GM12878 (cell line): ENCODE results near the gene EPHB1. TPM values are rescaled to one million over a fixed set of nuclear protein-coding genes. Genes with fewer than 3 reads are reported as not detected.

ENCODE experiments used
- ATAC-seq: fragments of 200-7000 bp; cut with Tn5 transposase; 3 replicates; pipeline ENCODE4 v1.9.1; 2020; ENCODE audit warnings: mild to moderate bottlenecking, moderate library complexity
- BruUV-seq: library from RNA; stranded (reverse); fragments of 400-500 nt; replicated peaks from 2 replicates; lab custom pipeline; 2021; lab: Mats Ljungman, UMichigan
- CTCF ChIA-PET: fragments of 300-600 bp; sonication (Branson Sonifier 250); formaldehyde crosslinking; extraction: SDS; loops from one replicate; lab custom pipeline; 2021; ENCODE audit warnings: inconsistent platforms; lab: Yijun Ruan, JAX
- POLR2A ChIA-PET: fragments of 350-600 bp; formaldehyde crosslinking; extraction: SDS; loops from one replicate; lab custom pipeline; 2021; ENCODE audit warnings: inconsistent platforms; lab: Charles Lee
- RAD21 ChIA-PET: fragments of 300-600 bp; sonication (Branson Sonifier 250); formaldehyde crosslinking; loops from one replicate; lab custom pipeline; 2023; ENCODE audit warnings: antibody characterized with exemption; ENCODE audit not compliant: unreplicated experiment; lab: Charles Lee
- SMC1A ChIA-PET: fragments of 300-600 bp; sonication (Branson Sonifier 250); formaldehyde crosslinking; loops from one replicate; lab custom pipeline; 2023; ENCODE audit not compliant: unreplicated experiment, uncharacterized antibody; lab: Charles Lee
- DNase-seq: peaks from one replicate; pipeline ENCODE4 v3.0.0-alpha.2; 2011; ENCODE audit warnings: low read depth, low spot score
- FAIRE-seq: peaks from 3 replicates; lab custom pipeline; 2011; peaks lifted over from hg19 to GRCh38; lab: Jason Lieb, UNC
- H2AFZ ChIP-seq: 2 replicates; pipeline ENCODE4 v1.6.0; 2011; ENCODE audit warnings: low read depth, low read length, control low read depth; ENCODE audit not compliant: control insufficient read depth
- H3K27ac ChIP-seq: 2 replicates; pipeline ENCODE4 v1.5.1; 2011; ENCODE audit warnings: control low read depth; ENCODE audit not compliant: control insufficient read depth, insufficient read depth
- H3K27me3 ChIP-seq, 2 experiments: replicated peaks in 1 of 2; 2 replicates each; pipeline versions ENCODE4 v1.6.0 to v1.6.1; 2011; ENCODE audit warnings: low read length in 1 of 2; ENCODE audit not compliant: control insufficient read depth in 2 of 2, insufficient read depth in 2 of 2
- H3K36me3 ChIP-seq, 2 experiments: 2 replicates each; pipeline ENCODE4 v1.5.1; 2011; ENCODE audit warnings: low read length in 1 of 2; ENCODE audit not compliant: control insufficient read depth in 2 of 2, insufficient read depth in 2 of 2
- H3K4me1 ChIP-seq: 2 replicates; pipeline ENCODE4 v1.6.1; 2011; ENCODE audit warnings: mild to moderate bottlenecking, low read length, moderate library complexity, mixed read lengths; ENCODE audit not compliant: control insufficient read depth, insufficient read depth
- H3K4me2 ChIP-seq: 2 replicates; pipeline ENCODE4 v1.6.0; 2011; ENCODE audit warnings: control low read depth; ENCODE audit not compliant: control insufficient read depth, insufficient read depth
- H3K4me3 ChIP-seq: fragments of 200-600 bp; sonication (generic); 2 replicates; pipeline ENCODE4 v1.5.1; 2016
- H3K79me2 ChIP-seq: 2 replicates; pipeline ENCODE4 v1.6.0; 2011; ENCODE audit warnings: low read length; ENCODE audit not compliant: control insufficient read depth, insufficient read depth
- H3K9ac ChIP-seq: 2 replicates; pipeline ENCODE4 v1.8.0; 2011; ENCODE audit warnings: low read length, control low read depth, mixed read lengths; ENCODE audit not compliant: control insufficient read depth, insufficient read depth
- H3K9me3 ChIP-seq: replicated peaks from 3 replicates; pipeline ENCODE4 v1.5.1; 2011; ENCODE audit warnings: mild to moderate bottlenecking, low read length; ENCODE audit not compliant: control insufficient read depth, insufficient read depth
- H4K20me1 ChIP-seq: 2 replicates; pipeline ENCODE4 v1.6.0; 2011; ENCODE audit not compliant: control insufficient read depth, insufficient read depth
- CREM ChIP-seq: IDR thresholded peaks from 2 replicates; pipeline ENCODE4 v1.6.1; 2014; ENCODE audit warnings: antibody characterized with exemption, low read depth
- E2F4 ChIP-seq: IDR thresholded peaks from 2 replicates; pipeline ENCODE4 v1.6.1; 2012; ENCODE audit warnings: low read depth, low read length, improper control_type of control experiment
- POLR2AphosphoS2 ChIP-seq: IDR thresholded peaks from 2 replicates; pipeline ENCODE4 v1.6.1; 2011; ENCODE audit warnings: low read depth, mild to moderate bottlenecking, low read length, improper control_type of control experiment, moderate library complexity
- POLR2AphosphoS5 ChIP-seq: IDR thresholded peaks from 2 replicates; pipeline ENCODE4 v1.6.1; 2011; ENCODE audit warnings: mild to moderate bottlenecking, low read length, inconsistent platforms
- RAD51 ChIP-seq: fragments of 450-650 bp; IDR thresholded peaks from 2 replicates; pipeline ENCODE4 v1.6.1; 2016; ENCODE audit warnings: moderate library complexity, mild to moderate bottlenecking, inconsistent platforms
- SIX5 ChIP-seq: IDR thresholded peaks from 2 replicates; pipeline ENCODE4 v1.6.1; 2011; ENCODE audit warnings: mild to moderate bottlenecking, low read depth, low read length, moderate library complexity; ENCODE audit not compliant: severe bottlenecking
- TARDBP ChIP-seq: IDR thresholded peaks from 2 replicates; pipeline ENCODE4 v1.6.1; 2016; ENCODE audit warnings: borderline replicate concordance
- WRNIP1 ChIP-seq: IDR thresholded peaks from 2 replicates; pipeline ENCODE4 v1.6.1; 2011; ENCODE audit warnings: low read depth, low read length, improper control_type of control experiment, borderline replicate concordance
- YBX1 ChIP-seq: fragments of 450-650 bp; IDR thresholded peaks from 2 replicates; pipeline ENCODE4 v1.6.1; 2016; ENCODE audit warnings: antibody characterized with exemption
- ZNF274 ChIP-seq: IDR thresholded peaks from one replicate; pipeline ENCODE4 v1.8.0; 2011; ENCODE audit not compliant: insufficient read length, insufficient read depth
- WGBS: methylation state at CpG from one replicate; pipeline ENCODE4 v1.1.6; 2016; ENCODE audit warnings: low lambda C conversion rate; ENCODE audit not compliant: insufficient replicate concordance, insufficient coverage; ENCODE audit errors: missing lambda C conversion rate; 5-methylcytosine and 5-hydroxymethylcytosine counted together
- in situ Hi-C: fragments of 300-500 bp; cut with MboI; formaldehyde crosslinking; loops from 9 replicates; pipeline ENCODE4 v1.14.3; 2018; ENCODE audit warnings: mixed read lengths
- intact Hi-C: fragments of 100-400 bp; cut with micrococcal nuclease; formaldehyde crosslinking; loops from one replicate; pipeline ENCODE4 v1.14.2; 2022; ENCODE audit not compliant: unreplicated experiment
- polyA plus RNA-seq, 11 experiments: library from polyadenylated mRNA; depleted of rRNA in 4 of 11; unstranded in 6 of 11; stranded (reverse) in 5 of 11; fragments of >200 nt; fragmentation: Nextera tagmentation in 4 of 11; fragmentation: Illumina TruSeq in 1 of 11; extraction: Ambion mirVana in 4 of 11; extraction: Trizol in 1 of 11; gene quantifications; 1 replicate in 1 of 11; 2 replicates in 10 of 11; pipeline versions ENCODE4 v1.2.1 to v1.2.3, GENCODE V29; 2011 to 2016; ENCODE audit warnings: inconsistent platforms in 2 of 11, missing spikeins in 2 of 11, low read depth in 1 of 11
- total RNA-seq, 4 experiments: library from RNA; depleted of rRNA in 3 of 4; stranded (reverse); fragments of >200 nt in 3 of 4; fragmentation: Illumina TruSeq in 1 of 4; extraction: Trizol in 1 of 4; gene quantifications; 2 replicates each; pipeline versions ENCODE4 v1.2.1 to v1.2.3, GENCODE V29; 2013 to 2021

EPHB1 gene
- total and polyA plus RNA-seq, 10 of the 15 experiments (the other 5 are each of a cell fraction or from before 2014, with no cell fraction given) = 0.33 to 23.8 (median 1.2) TPM

- Histone ChIP-seq H3K27me3 (no peaks in the 10 kb centered on the region), H3K9me3 (no peaks in the 10 kb centered on the region), H4K20me1 (no peaks in the 10 kb centered on the region), H3K27ac (no peak overlapping the region), H3K9ac (no peak overlapping the region), H3K4me3 (no peak overlapping the region), H3K4me1 (no peaks in the 10 kb centered on the region), H3K4me2 (no peak overlapping the region), H3K36me3 (no peaks in the 10 kb centered on the region), H3K79me2 (no peaks in the 10 kb centered on the region), H2AFZ (no peak overlapping the region)
- no TSS peak for BruUV-seq
- POLR2A ChIA-PET = no interaction called here
- RAD21 ChIA-PET = interaction anchor here (0.7 kb wide), 1 partner anchor 497 kb away, joined by 3 read pairs; the partner anchor contains the start of gene EPHB1
- in situ Hi-C loops = no loop called here
- CTCF ChIA-PET = no interaction called here
- SMC1A ChIA-PET = interaction anchor here (1.8 kb wide), 1 partner anchor 9 kb away, joined by 4 read pairs; no protein-coding TSS in a partner anchor
- FAIRE-seq (no peak), DNase-seq (no peak), ATAC-seq (no peak)
- TF ChIP-seq POLR2AphosphoS5 (no peak), WRNIP1 (no peak), E2F4 (no peak), TARDBP (no peak), RAD51 (no peak), CREM (no peak), SIX5 (no peak), YBX1 (no peak), POLR2AphosphoS2 (no peak), ZNF274 (no peak)
- WGBS = 41% methylated on average over 1 of the region's 1 CpG
- intact Hi-C loops = no loop called here
Measured at GRCh38 chr3:135292162-135292561, 497.1 kb downstream of the EPHB1 start.
